ENCODE data around the gene MBIP.
A peak's percentile ranks its signal among the peaks of the same experiment; 100 is the strongest.

- TF ChIP-seq CTCF (IDR thresholded peaks at IDR 0.05; ENCODE audit: poor library complexity, severe bottlenecking) (no peak), MXI1 (conservative IDR thresholded peaks at IDR 0.05; ENCODE audit: poor library complexity, severe bottlenecking) (no peak), POLR2AphosphoS5 (IDR thresholded peaks at IDR 0.05) (peak; percentile 58), EP300 (conservative IDR thresholded peaks at IDR 0.05; ENCODE audit: poor library complexity, severe bottlenecking) (peak; percentile 77), EZH2 (IDR thresholded peaks at IDR 0.05; ENCODE audit: borderline replicate concordance, insufficient read depth, low read length, poor library complexity, severe bottlenecking) (no peak), RAD21 (conservative IDR thresholded peaks at IDR 0.05) (no peak)
Observed at GRCh38 chr14:36288496-36288895, 31.9 kb downstream of the MBIP start.
